Measurements from ENCODE around the gene CHAC2.
"Not testable (repeated sequence)": the region's sequence is repeated elsewhere in the genome, so short reads cannot be mapped to it uniquely, and the experiment has no call there.

The CHAC2 gene

GRCh38 chr2:53755121-53755520 lies 12.5 kb upstream of the CHAC2 start:
- no peak for TF ChIP-seq CTCF (IDR thresholded peaks at IDR 0.05; ENCODE audit: extremely low read depth, missing control alignments)
- no peak for DNase-seq (ENCODE audit: low spot score)

GRCh38 chr2:53756644-53757043 lies 11.0 kb upstream of the CHAC2 start:
- DNase-seq (ENCODE audit: low spot score), result no peak
- TF ChIP-seq CTCF (IDR thresholded peaks at IDR 0.05; ENCODE audit: extremely low read depth, missing control alignments), result no peak

- DNase-seq (ENCODE audit: low spot score), result not testable (repeated sequence)
These were observed 10.4 kb upstream of the CHAC2 start for GRCh38 chr2:53757206-53757605.

GRCh38 chr2:53765767-53766166 lies 1.8 kb upstream of the CHAC2 start:
- no peak for DNase-seq (ENCODE audit: low spot score)
- no peak for TF ChIP-seq CTCF (IDR thresholded peaks at IDR 0.05; ENCODE audit: extremely low read depth, missing control alignments)

GRCh38 chr2:53768242-53768542 lies 588 bp downstream of the CHAC2 start:
- no peak for TF ChIP-seq CTCF (IDR thresholded peaks at IDR 0.05; ENCODE audit: extremely low read depth, missing control alignments)
- DNase-seq (ENCODE audit: low spot score), result no peak

GRCh38 chr2:53769318-53769945 lies 1.8 kb downstream of the CHAC2 start:
- DNase-seq (ENCODE audit: low spot score), result no peak
- no peak for TF ChIP-seq CTCF (IDR thresholded peaks at IDR 0.05; ENCODE audit: extremely low read depth, missing control alignments)

- no peak for TF ChIP-seq CTCF (IDR thresholded peaks at IDR 0.05; ENCODE audit: extremely low read depth, missing control alignments)
- no peak for DNase-seq (ENCODE audit: low spot score)
These were observed 2.7 kb downstream of the CHAC2 start for GRCh38 chr2:53770264-53770663.

- TF ChIP-seq CTCF (IDR thresholded peaks at IDR 0.05; ENCODE audit: extremely low read depth, missing control alignments), result no peak
- DNase-seq (ENCODE audit: low spot score), result no peak
These were observed 9.5 kb downstream of the CHAC2 start for GRCh38 chr2:53777134-53777533.

Measured in GM20000 (cell line).